SK-N-SH treated with all-trans-retinoic acid at 6 μM for 48 hours (cell line): Measurements from ENCODE around the gene TOP2A.

Experiments used
- ZFP3 ChIP-seq: fragments of 250-450 bp; sonication (Bioruptor Pico); IDR thresholded peaks from 2 replicates; pipeline ENCODE4 v1.5.0; 2020; ENCODE audit warnings: mild to moderate bottlenecking, moderate library complexity
- TF ChIP-seq, protein P1 (sequence below): fragments of 250-450 bp; sonication (Bioruptor Pico); IDR thresholded peaks from 2 replicates; pipeline ENCODE4 v1.5.1; 2021; ENCODE audit warnings: mild to moderate bottlenecking, moderate library complexity
- TF ChIP-seq, protein P2 (sequence below): fragments of 250-450 bp; sonication (Bioruptor Pico); IDR thresholded peaks from 2 replicates; pipeline ENCODE4 v1.5.1; 2020; ENCODE audit warnings: low read depth, mild to moderate bottlenecking, moderate library complexity

DNA sequence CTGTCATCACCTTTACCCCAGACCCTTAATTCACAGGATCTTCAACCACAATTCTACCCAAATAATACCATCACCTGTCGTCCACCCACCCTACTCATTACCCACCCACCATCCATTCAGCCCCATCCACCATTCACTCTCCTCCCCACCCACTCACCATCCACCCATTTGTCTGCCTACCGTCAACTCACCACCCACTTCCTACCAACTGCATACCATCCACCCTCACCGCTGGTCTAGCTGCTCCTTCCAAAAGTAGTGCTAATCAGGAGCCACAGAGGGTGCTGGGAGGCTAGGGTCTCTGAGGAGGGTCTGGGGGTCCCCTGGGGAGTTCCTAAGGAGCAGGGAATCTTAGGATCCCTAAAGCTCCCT is 13.5 kb upstream of the TOP2A start:
- TF ChIP-seq ZFP3 (CRISPR knock-in tag): no peak
- TF ChIP-seq, protein P1, sequence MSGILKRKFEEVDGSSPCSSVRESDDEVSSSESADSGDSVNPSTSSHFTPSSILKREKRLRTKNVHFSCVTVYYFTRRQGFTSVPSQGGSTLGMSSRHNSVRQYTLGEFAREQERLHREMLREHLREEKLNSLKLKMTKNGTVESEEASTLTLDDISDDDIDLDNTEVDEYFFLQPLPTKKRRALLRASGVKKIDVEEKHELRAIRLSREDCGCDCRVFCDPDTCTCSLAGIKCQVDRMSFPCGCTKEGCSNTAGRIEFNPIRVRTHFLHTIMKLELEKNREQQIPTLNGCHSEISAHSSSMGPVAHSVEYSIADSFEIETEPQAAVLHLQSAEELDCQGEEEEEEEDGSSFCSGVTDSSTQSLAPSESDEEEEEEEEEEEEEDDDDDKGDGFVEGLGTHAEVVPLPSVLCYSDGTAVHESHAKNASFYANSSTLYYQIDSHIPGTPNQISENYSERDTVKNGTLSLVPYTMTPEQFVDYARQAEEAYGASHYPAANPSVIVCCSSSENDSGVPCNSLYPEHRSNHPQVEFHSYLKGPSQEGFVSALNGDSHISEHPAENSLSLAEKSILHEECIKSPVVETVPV (CRISPR knock-in tag): no peak
- TF ChIP-seq, protein P2, sequence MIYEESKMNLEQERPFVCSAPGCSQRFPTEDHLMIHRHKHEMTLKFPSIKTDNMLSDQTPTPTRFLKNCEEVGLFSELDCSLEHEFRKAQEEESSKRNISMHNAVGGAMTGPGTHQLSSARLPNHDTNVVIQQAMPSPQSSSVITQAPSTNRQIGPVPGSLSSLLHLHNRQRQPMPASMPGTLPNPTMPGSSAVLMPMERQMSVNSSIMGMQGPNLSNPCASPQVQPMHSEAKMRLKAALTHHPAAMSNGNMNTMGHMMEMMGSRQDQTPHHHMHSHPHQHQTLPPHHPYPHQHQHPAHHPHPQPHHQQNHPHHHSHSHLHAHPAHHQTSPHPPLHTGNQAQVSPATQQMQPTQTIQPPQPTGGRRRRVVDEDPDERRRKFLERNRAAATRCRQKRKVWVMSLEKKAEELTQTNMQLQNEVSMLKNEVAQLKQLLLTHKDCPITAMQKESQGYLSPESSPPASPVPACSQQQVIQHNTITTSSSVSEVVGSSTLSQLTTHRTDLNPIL (CRISPR knock-in tag): no peak
